ENCODE measurements around the gene COPE.
A peak's percentile ranks its signal among the peaks of the same experiment; 100 is the strongest.

COPE gene

GRCh38 chr19:18886972-18887371 is 32.2 kb downstream of the COPE start:
- no peak for DNase-seq
- peaks cover 0 to 3% of the 10 kb centered on the region in 2 donors for H3K4me1 Mint-ChIP-seq (ENCODE audit: low read depth in 2 of 2)
- H3K36me3 Mint-ChIP-seq (ENCODE audit: insufficient read depth): no peaks in the 10 kb centered on the region
- H3K27ac Mint-ChIP-seq: no peak overlapping the region
- H3K4me3 Mint-ChIP-seq: no peak overlapping the region
- no peak for ATAC-seq (replicated peaks)
- H3K27me3 Mint-ChIP-seq: peaks cover 9 to 25% of the 10 kb centered on the region in 2 donors
- no peaks in the 10 kb centered on the region for H3K9me3 Mint-ChIP-seq

- DNase-seq: no peak
- H3K4me1 Mint-ChIP-seq (ENCODE audit: low read depth in 2 of 2): peaks cover 0 to 5% of the 10 kb centered on the region in 2 donors
- H3K27me3 Mint-ChIP-seq: peaks cover 9 to 10% of the 10 kb centered on the region in 2 donors
- no peak overlapping the region for H3K27ac Mint-ChIP-seq
- no peaks in the 10 kb centered on the region for H3K9me3 Mint-ChIP-seq
- no peak overlapping the region for H3K4me3 Mint-ChIP-seq
- no peak for ATAC-seq (replicated peaks)
- H3K36me3 Mint-ChIP-seq (ENCODE audit: insufficient read depth): no peaks in the 10 kb centered on the region
Measured at GRCh38 chr19:18883526-18884304, 35.5 kb downstream of the COPE start.

GRCh38 chr19:18881491-18881890 is 37.7 kb downstream of the COPE start:
- no peaks in the 10 kb centered on the region for H3K9me3 Mint-ChIP-seq
- no peaks in the 10 kb centered on the region for H3K36me3 Mint-ChIP-seq (ENCODE audit: insufficient read depth)
- peak overlapping the region in 1 of 2 donors; percentile 69 for H3K27ac Mint-ChIP-seq
- peaks cover 0 to 5% of the 10 kb centered on the region in 2 donors for H3K4me1 Mint-ChIP-seq (ENCODE audit: low read depth in 2 of 2)
- ATAC-seq (replicated peaks): no peak
- no peak for DNase-seq
- no peak overlapping the region for H3K4me3 Mint-ChIP-seq
- H3K27me3 Mint-ChIP-seq: peaks cover under 1 to 2% of the 10 kb centered on the region in 2 donors

DNA sequence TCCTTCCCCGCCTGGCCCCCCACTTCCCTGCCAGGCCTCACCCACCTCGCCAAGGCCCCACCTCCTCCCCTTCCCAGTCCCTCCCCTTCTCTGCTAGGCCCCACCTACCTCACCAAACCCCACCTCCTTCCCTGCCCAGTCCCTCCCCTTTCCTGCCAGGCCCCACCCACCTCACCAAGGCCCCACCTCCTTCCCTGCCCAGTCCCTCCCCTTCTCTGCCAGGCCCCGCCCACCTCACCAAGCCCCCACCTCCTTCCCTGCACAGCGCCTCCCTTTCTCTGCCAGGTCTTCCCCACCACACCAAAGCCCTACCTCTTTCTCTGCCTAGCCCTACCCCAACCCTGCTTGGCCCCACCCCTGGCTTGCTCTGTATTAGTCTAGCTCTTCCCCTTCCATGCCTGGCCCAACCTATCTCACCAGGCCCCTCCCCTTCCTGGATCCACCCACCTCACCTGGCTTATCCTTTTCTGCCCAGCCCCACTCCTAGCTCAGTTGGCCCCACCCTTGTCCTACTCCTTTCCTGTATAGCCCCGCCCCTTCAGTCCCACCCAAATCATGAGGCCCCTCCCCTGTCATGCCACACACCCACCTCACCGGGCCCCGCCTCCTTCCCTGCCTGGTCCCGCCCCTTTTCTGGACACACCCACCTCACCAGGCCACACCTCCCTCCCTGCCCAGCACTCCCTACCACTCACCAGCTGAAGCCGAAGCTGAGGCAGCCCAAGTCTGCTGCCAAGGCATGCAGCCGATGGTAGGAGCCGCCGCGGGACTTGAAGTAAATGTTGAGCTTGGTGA is 39.4 kb downstream of the COPE start:
- DNase-seq (no peak), ATAC-seq (replicated peaks) (peak; percentile 66)
- Mint-ChIP-seq H3K9me3 (no peaks in the 10 kb centered on the region), H3K27me3 (no peaks in the 10 kb centered on the region), H3K36me3 (ENCODE audit: insufficient read depth) (no peaks in the 10 kb centered on the region), H3K27ac (peak overlapping the region in 1 of 2 donors; percentile 41), H3K4me3 (no peak overlapping the region), H3K4me1 (ENCODE audit: low read depth in 2 of 2) (peaks cover 0 to 5% of the 10 kb centered on the region in 2 donors)

DNA sequence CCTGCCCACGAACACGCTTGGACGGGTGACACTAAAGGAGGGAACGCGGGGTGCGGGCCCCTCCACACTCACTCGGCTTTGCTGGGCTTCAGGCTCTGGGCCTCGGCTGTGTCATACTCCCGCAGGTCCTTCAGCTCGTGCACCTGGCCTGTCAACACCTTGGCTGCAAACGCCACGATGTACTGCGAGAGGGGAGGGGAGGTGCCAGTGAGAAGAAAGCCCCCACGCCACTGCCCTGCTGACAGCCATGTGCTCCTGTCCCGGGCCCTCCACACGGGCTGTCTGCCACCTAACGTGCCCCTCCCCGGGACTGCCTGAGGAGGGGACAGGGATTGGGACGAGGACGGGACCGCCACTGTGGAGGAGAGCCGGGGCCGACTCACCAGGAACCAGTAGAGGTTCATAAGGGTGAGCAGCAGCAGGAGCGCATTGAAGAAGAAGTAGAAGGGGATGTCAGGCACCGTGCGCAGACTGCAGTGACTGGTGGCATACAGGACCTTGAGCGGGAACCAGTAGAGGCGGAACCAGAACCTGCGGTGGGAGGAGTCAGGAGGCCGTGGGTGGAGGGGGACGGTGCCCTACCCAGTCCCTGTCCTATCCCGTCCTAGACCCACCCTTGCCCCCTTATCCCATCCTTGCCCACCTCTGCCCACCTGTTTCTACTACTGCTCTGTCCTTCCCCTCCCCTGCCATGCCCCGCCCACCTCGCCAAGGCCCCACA is 40.2 kb downstream of the COPE start:
- no peaks in the 10 kb centered on the region for H3K9me3 Mint-ChIP-seq
- H3K27me3 Mint-ChIP-seq: no peaks in the 10 kb centered on the region
- no peaks in the 10 kb centered on the region for H3K36me3 Mint-ChIP-seq (ENCODE audit: insufficient read depth)
- ATAC-seq (replicated peaks): no peak
- no peak overlapping the region for H3K4me3 Mint-ChIP-seq
- H3K27ac Mint-ChIP-seq: peak overlapping the region in 1 of 2 donors; percentile 57
- no peak for DNase-seq
- peaks cover 0 to 5% of the 10 kb centered on the region in 2 donors for H3K4me1 Mint-ChIP-seq (ENCODE audit: low read depth in 2 of 2)

GRCh38 chr19:18878058-18878797 is 41.0 kb downstream of the COPE start:
- no peaks in the 10 kb centered on the region for H3K9me3 Mint-ChIP-seq
- no peak for ATAC-seq (replicated peaks)
- H3K27me3 Mint-ChIP-seq: no peaks in the 10 kb centered on the region
- no peak for DNase-seq
- peak overlapping the region in 1 of 2 donors; percentile 57 for H3K27ac Mint-ChIP-seq
- no peaks in the 10 kb centered on the region for H3K36me3 Mint-ChIP-seq (ENCODE audit: insufficient read depth)
- H3K4me3 Mint-ChIP-seq: no peak overlapping the region
- H3K4me1 Mint-ChIP-seq (ENCODE audit: low read depth in 2 of 2): peaks cover 0 to 2% of the 10 kb centered on the region in 2 donors

- Mint-ChIP-seq H3K4me1 (ENCODE audit: low read depth in 2 of 2) (peaks cover 0 to 2% of the 10 kb centered on the region in 2 donors), H3K9me3 (no peaks in the 10 kb centered on the region), H3K36me3 (ENCODE audit: insufficient read depth) (no peaks in the 10 kb centered on the region), H3K27ac (no peak overlapping the region), H3K4me3 (no peak overlapping the region), H3K27me3 (no peaks in the 10 kb centered on the region)
- ATAC-seq (replicated peaks): no peak
- DNase-seq: no peak
Measured at GRCh38 chr19:18876865-18877264, 42.3 kb downstream of the COPE start.

DNA sequence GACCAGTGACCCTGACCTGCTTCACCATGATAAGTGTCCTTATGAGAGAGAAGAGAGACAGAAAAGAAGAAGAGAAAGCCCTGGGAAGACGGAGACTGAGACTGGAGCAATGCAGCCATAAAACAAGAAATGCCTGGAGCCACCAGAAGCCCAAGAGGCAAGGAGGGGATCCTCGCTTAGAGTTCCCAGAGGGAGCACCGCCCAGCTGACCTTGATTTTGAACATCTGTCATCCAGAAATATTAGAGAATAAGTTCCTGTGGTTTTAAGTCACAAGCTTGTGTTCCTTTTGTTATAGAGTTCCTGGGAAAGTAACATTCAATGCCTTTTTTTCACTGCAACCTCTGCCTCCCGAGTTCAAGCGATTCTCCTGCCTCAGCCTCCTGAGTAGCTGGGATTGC is 43.5 kb downstream of the COPE start:
- peaks cover 0 to 6% of the 10 kb centered on the region in 2 donors for H3K27me3 Mint-ChIP-seq
- no peak overlapping the region for H3K4me3 Mint-ChIP-seq
- H3K36me3 Mint-ChIP-seq (ENCODE audit: insufficient read depth): no peaks in the 10 kb centered on the region
- no peak for DNase-seq
- peaks cover 4 to 5% of the 10 kb centered on the region in 2 donors for H3K4me1 Mint-ChIP-seq (ENCODE audit: low read depth in 2 of 2)
- H3K27ac Mint-ChIP-seq: no peak overlapping the region
- no peak for ATAC-seq (replicated peaks)
- H3K9me3 Mint-ChIP-seq: no peaks in the 10 kb centered on the region

GRCh38 chr19:18871543-18871942 is 47.6 kb downstream of the COPE start:
- Mint-ChIP-seq H3K4me1 (ENCODE audit: low read depth in 2 of 2) (peaks cover 4 to 6% of the 10 kb centered on the region in 2 donors), H3K27ac (no peak overlapping the region), H3K9me3 (no peaks in the 10 kb centered on the region), H3K27me3 (peaks cover 0 to 9% of the 10 kb centered on the region in 2 donors), H3K36me3 (ENCODE audit: insufficient read depth) (peaks cover 10% of the 10 kb centered on the region), H3K4me3 (peak overlapping the region in 1 of 2 donors; percentile 63)
- ATAC-seq (replicated peaks) (no peak), DNase-seq (no peak)

DNA sequence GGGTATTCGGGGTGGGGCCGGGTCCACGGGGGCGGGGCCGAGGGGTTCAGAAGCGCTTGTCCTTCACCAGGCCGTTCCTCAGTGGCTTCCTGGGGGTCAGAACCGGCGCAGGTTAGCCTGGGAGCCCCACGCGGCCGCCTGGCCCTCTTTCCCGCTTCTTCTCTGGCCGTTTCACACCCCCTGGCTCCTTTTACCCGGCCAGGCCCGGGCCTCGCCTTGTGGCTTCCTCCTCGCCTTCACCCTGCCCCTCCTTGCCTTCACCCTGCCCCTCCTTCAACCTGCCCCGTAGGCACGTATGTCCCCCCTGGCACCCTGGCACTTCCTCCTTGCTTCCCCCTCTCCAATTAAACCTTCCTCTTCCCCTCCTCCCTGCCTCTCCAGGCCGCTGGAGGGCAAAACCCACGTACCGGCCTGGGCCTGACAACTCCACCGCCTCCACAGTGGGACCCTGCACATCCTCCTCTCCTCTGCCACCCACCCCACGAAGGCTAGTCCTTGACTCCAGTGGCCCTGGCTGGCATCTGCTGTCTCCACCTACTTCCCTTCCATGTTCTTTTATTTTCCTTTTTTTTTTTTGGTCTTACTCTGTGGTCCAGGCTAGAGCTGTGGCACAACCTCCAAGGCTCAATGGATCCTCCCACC is 48.5 kb downstream of the COPE start:
- Mint-ChIP-seq H3K27ac (peak overlapping the region; percentile 75 to 85), H3K4me1 (ENCODE audit: low read depth in 2 of 2) (peaks cover 6 to 8% of the 10 kb centered on the region in 2 donors), H3K27me3 (peaks cover 0 to 9% of the 10 kb centered on the region in 2 donors), H3K4me3 (peak overlapping the region; percentile 63 to 69), H3K9me3 (no peaks in the 10 kb centered on the region), H3K36me3 (ENCODE audit: insufficient read depth) (peaks cover 19% of the 10 kb centered on the region)
- DNase-seq: no peak
- ATAC-seq (replicated peaks): no peak

DNA sequence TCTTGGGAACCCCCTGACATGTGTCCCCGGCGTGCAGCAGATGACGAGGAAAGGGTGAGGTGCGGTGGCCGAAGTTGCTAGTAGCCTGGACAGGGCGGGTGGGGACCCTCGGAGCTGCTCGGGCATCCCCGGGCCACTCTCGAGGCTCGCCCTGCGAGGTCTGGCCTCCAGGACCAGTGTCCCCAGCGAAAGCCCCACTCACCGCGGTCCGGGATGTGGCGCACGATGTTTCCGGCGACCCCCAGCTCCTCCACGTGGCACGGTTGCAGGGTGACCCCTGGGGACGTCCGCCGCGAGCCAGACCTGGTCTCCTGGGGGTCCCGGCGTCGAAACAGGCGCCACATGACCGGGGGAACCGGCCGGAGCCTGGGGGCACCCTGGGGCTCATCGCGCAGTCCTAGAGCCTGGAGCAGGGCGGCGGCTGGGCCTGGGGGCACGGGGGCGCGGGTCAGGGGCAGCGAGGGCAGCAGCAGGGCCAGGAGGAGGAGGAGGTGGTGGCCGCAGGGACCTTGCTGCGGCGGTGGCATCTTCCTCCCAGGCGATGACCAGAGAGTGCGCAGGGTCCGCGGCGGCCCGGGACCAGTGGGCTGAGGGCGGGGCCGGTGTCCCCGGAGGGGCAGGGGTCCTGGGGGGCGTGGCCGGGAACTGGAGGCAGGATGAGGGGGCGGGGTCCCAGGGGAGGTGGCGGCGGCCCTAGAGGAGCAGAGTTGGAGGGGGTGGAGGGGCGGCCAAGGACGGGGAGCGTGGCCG is 49.2 kb downstream of the COPE start:
- ATAC-seq (replicated peaks) (no peak), DNase-seq (no peak)
- Mint-ChIP-seq H3K27ac (no peak overlapping the region), H3K36me3 (ENCODE audit: insufficient read depth) (peaks cover 26% of the 10 kb centered on the region), H3K4me3 (no peak overlapping the region), H3K27me3 (peaks cover 0 to 9% of the 10 kb centered on the region in 2 donors), H3K9me3 (no peaks in the 10 kb centered on the region), H3K4me1 (ENCODE audit: low read depth in 2 of 2) (peaks cover 6 to 8% of the 10 kb centered on the region in 2 donors)

- peaks cover 6 to 8% of the 10 kb centered on the region in 2 donors for H3K4me1 Mint-ChIP-seq (ENCODE audit: low read depth in 2 of 2)
- peaks cover 34% of the 10 kb centered on the region for H3K36me3 Mint-ChIP-seq (ENCODE audit: insufficient read depth)
- H3K27me3 Mint-ChIP-seq: peaks cover 0 to 9% of the 10 kb centered on the region in 2 donors
- no peak overlapping the region for H3K27ac Mint-ChIP-seq
- no peaks in the 10 kb centered on the region for H3K9me3 Mint-ChIP-seq
- no peak overlapping the region for H3K4me3 Mint-ChIP-seq
- ATAC-seq (replicated peaks) (no peak), DNase-seq (no peak)
Measured at GRCh38 chr19:18869023-18869618, 50.1 kb downstream of the COPE start.
